MCF 10A (cell line): ENCODE results near the gene DLGAP3. TPM values are rescaled to one million over a fixed set of nuclear protein-coding genes. Genes with fewer than 3 reads are reported as not detected.

Source experiments
- BruUV-seq: library from RNA; stranded (reverse); fragments of 400-500 nt; replicated peaks from 2 replicates; lab custom pipeline; 2021; lab: Mats Ljungman, UMichigan
- CTCF ChIA-PET: fragments of 300-600 bp; sonication (Branson Sonifier 250); formaldehyde crosslinking; extraction: SDS; loops from one replicate; lab custom pipeline; 2021; ENCODE audit warnings: antibody characterized with exemption, inconsistent platforms; lab: Yijun Ruan, JAX
- POLR2A ChIA-PET: fragments of 300-600, 350-650 bp; sonication (Branson Sonifier 250); formaldehyde crosslinking; extraction: SDS; loops from one replicate; lab custom pipeline; 2020; ENCODE audit warnings: antibody characterized with exemption, inconsistent platforms; lab: Yijun Ruan, JAX
- DNase-seq: peaks from one replicate; pipeline ENCODE4 v3.0.0-alpha.2; 2018; ENCODE audit not compliant: unreplicated experiment
- H3K27ac Mint-ChIP-seq: one replicate; pipeline ENCODE4 v1.8.0; 2022; ENCODE audit warnings: mild to moderate bottlenecking, low read depth, mixed read lengths; ENCODE audit not compliant: unreplicated experiment
- H3K27me3 Mint-ChIP-seq: one replicate; pipeline ENCODE4 v1.8.0; 2022; ENCODE audit warnings: mixed read lengths; ENCODE audit not compliant: insufficient read depth, unreplicated experiment
- H3K36me3 Mint-ChIP-seq: one replicate; pipeline ENCODE4 v1.8.0; 2022; ENCODE audit warnings: mild to moderate bottlenecking, moderate library complexity, mixed read lengths; ENCODE audit not compliant: insufficient read depth, unreplicated experiment
- H3K4me1 Mint-ChIP-seq: one replicate; pipeline ENCODE4 v1.8.0; 2022; ENCODE audit warnings: mixed read lengths; ENCODE audit not compliant: insufficient read depth, unreplicated experiment
- H3K4me3 Mint-ChIP-seq: one replicate; pipeline ENCODE4 v1.8.0; 2022; ENCODE audit warnings: mild to moderate bottlenecking, moderate library complexity, mixed read lengths; ENCODE audit not compliant: unreplicated experiment
- H3K9me3 Mint-ChIP-seq: one replicate; pipeline ENCODE4 v1.8.0; 2022; ENCODE audit warnings: mixed read lengths; ENCODE audit not compliant: unreplicated experiment
- intact Hi-C: fragments of 100-400 bp; cut with micrococcal nuclease; formaldehyde crosslinking; loops from 2 replicates; pipeline ENCODE4 v1.14.1; 2022
- total RNA-seq: library from RNA; stranded (reverse); gene quantifications from 2 replicates; pipeline ENCODE4 v1.2.3, GENCODE V29; 2022
- TF ChIP-seq, protein P1 (sequence below): fragments of 200-600 bp; IDR thresholded peaks from one replicate; pipeline ENCODE4 v1.8.0; 2022; ENCODE audit warnings: antibody characterized with exemption, mild to moderate bottlenecking; ENCODE audit not compliant: unreplicated experiment

The DLGAP3 gene
- total RNA-seq, 1 experiment from 2014 or later = 0.14 TPM

DNA sequence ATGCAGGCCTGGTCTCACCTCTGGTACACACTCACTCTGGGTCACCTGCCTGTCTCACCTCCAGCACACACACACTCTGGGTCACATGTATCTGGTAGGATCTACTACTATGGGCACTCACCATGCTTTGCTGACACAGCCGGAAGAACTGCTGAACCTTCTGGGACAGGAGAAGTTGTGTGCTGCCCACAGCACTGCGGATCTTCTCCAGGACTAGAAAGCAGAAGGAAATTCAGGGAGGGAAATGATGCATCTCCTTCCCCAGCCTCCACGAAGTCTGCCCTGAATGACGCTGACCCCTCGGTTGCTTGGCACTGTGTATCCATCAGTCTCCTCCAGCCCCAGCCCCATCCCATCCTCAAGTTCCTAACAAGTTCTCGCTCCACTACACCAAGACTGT, 62.0 kb downstream of the DLGAP3 start:
- peaks cover 43% of the 10 kb centered on the region for H3K27me3 Mint-ChIP-seq
- no TSS peak for BruUV-seq
- no peaks in the 10 kb centered on the region for H3K4me1 Mint-ChIP-seq
- TF ChIP-seq, protein P1, sequence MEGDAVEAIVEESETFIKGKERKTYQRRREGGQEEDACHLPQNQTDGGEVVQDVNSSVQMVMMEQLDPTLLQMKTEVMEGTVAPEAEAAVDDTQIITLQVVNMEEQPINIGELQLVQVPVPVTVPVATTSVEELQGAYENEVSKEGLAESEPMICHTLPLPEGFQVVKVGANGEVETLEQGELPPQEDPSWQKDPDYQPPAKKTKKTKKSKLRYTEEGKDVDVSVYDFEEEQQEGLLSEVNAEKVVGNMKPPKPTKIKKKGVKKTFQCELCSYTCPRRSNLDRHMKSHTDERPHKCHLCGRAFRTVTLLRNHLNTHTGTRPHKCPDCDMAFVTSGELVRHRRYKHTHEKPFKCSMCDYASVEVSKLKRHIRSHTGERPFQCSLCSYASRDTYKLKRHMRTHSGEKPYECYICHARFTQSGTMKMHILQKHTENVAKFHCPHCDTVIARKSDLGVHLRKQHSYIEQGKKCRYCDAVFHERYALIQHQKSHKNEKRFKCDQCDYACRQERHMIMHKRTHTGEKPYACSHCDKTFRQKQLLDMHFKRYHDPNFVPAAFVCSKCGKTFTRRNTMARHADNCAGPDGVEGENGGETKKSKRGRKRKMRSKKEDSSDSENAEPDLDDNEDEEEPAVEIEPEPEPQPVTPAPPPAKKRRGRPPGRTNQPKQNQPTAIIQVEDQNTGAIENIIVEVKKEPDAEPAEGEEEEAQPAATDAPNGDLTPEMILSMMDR = no peak
- no peaks in the 10 kb centered on the region for H3K36me3 Mint-ChIP-seq
- POLR2A ChIA-PET = interaction anchor here (1.1 to 2.1 kb wide), 4 partner anchors 9 to 113 kb away, joined by 3 to 7 read pairs (median 4); partner anchors contain the start of genes GJB3 and GJB5
- DNase-seq = no peak
- H3K4me3 Mint-ChIP-seq = peak overlapping the region; percentile 14
- H3K27ac Mint-ChIP-seq = no peak overlapping the region
- H3K9me3 Mint-ChIP-seq = no peaks in the 10 kb centered on the region
- CTCF ChIA-PET = interaction anchor here (0.7 to 4.7 kb wide), 16 partner anchors 11 to 444 kb away, joined by 3 to 33 read pairs (median 4); partner anchors contain the start of genes GJB5 and TMEM35B
- intact Hi-C loops = no loop called here

DNA sequence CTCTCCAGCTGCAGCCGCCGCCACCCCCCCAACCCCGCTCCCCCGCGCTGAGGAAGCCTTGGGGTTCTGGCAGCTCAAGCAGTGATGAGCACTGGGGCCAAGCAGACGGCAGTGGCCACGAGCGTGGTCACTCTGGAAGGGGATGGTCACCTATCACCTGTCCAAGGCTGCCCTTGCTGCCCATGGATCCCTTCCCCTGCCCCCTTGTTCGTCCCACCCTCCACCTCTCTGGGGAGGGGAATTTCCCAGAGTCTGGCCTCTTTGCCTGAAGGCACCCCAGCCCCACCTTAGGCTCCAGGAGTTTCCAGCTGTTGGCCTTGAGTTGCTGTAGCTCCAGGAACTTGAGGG, 62.7 kb downstream of the DLGAP3 start:
- H3K36me3 Mint-ChIP-seq = no peaks in the 10 kb centered on the region
- no peak for DNase-seq
- BruUV-seq = no TSS peak
- no peaks in the 10 kb centered on the region for H3K9me3 Mint-ChIP-seq
- H3K4me1 Mint-ChIP-seq = no peaks in the 10 kb centered on the region
- H3K27ac Mint-ChIP-seq = peak overlapping the region; percentile 51
- peaks cover 36% of the 10 kb centered on the region for H3K27me3 Mint-ChIP-seq
- peak overlapping the region; percentile 73 for H3K4me3 Mint-ChIP-seq
- intact Hi-C loops = loop anchor here (1.0 kb wide), 1 partner anchor 80 kb away; no protein-coding TSS in a partner anchor
- TF ChIP-seq, protein P1 = no peak
- CTCF ChIA-PET = interaction anchor here (0.5 to 4.7 kb wide), 27 partner anchors 8 to 1250 kb away, joined by 3 to 33 read pairs (median 3); partner anchors contain the start of genes GJB3 and TMEM35B
- POLR2A ChIA-PET = interaction anchor here (1.0 to 2.1 kb wide), 6 partner anchors 9 to 112 kb away, joined by 3 to 8 read pairs (median 4); partner anchors contain the start of genes GJB3 and GJB5

DNA sequence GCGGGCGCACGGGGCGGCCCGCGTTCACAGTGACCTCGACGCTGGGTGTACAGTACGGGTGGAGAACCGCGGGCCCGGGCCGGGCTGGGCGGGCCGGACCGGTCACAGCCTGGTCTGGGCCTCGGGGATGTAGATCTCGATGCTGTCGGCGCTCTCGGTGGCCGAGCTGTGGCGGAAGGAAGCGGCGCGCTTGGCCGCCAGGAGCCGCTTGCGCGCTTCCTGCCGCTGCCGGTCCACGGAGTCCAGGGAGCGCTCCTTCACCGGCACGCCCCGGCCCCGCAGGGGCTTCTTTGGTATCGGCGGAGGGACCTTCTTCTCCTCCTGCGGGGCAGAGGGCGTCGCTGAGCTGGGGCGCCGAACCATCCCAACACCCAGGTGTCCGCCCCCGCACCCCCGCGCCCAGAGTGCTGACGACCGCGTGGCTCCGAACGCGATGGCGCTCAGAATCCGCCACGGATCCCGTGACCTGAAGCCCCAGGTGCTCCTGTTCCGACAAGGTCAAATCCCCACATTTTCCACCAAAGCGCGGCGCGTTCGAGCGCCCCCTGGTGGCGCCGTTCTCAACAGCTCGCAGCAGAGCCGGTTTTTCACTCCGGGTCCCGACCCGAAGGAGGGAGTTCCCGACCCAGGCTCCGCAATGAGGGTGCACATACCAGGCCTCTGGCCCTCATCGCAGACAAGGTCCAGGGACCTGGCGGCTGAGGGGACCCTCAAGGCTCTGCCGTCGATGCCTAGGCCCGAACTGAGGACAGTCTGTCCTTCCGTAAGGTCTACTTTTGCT, 63.3 kb downstream of the DLGAP3 start:
- BruUV-seq = TSS peak; percentile 71

More for the DNA sequence above, 63.3 kb downstream of the DLGAP3 start:
- POLR2A ChIA-PET = interaction anchor here (0.6 to 2.1 kb wide), 8 partner anchors 8 to 1884 kb away, joined by 3 to 8 read pairs (median 4); partner anchors contain the start of genes GJB3, GJB5 and MRPS15
- Mint-ChIP-seq H3K27me3 (peaks cover 31% of the 10 kb centered on the region), H3K9me3 (no peaks in the 10 kb centered on the region), H3K4me1 (no peaks in the 10 kb centered on the region), H3K27ac (peak overlapping the region; percentile 51), H3K4me3 (peak overlapping the region; percentile 73), H3K36me3 (no peaks in the 10 kb centered on the region)
- TF ChIP-seq, protein P1 = peak; percentile 94
- intact Hi-C loops = loop anchor here (1.0 kb wide), 1 partner anchor 80 kb away; no protein-coding TSS in a partner anchor
- DNase-seq = peak; percentile 76
- CTCF ChIA-PET = interaction anchor here (0.5 to 4.7 kb wide), 26 partner anchors 8 to 1617 kb away, joined by 3 to 33 read pairs (median 4); partner anchors contain the start of genes GJB3 and TMEM35B
